Stimulated activated CD8-positive, alpha-beta memory T cell treated with anti-CD3 and anti-CD28 coated beads, Interleukin-2, amount 100 ng/mL, for 48 hours (primary cell): Measurements from ENCODE around the gene LRRC28.
"Not testable (repeated sequence)": the region's sequence is repeated elsewhere in the genome, so short reads cannot be mapped to it uniquely, and the experiment has no call there.

Source experiments
- DNase-seq, 2 donors: peaks; one replicate each; pipeline ENCODE4 v3.0.0-alpha.2; 2020; ENCODE audit warnings: low read depth in 2 of 2

LRRC28 gene

GRCh38 chr15:99393641-99394040 lies 142.4 kb downstream of the LRRC28 start:
- no peak for DNase-seq

DNA sequence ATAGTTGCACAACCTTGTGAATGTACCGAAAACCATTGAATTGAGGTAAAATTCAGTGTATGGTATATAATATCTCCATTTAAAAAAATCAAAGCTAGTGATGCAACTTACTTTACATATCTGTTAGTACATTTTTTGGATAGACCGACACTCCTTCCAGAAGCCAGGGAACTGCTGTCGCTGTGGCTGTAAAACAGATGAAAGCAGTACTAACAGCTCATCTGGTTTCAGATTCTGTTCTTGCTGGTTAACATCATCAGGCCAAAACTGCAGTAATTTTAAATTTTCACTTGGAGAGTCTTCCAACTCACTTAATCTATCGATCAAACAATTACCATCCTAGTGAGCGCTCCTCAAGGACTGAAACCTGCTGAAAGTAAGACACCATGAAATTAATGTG lies 145.1 kb downstream of the LRRC28 start:
- DNase-seq = no peak

DNA sequence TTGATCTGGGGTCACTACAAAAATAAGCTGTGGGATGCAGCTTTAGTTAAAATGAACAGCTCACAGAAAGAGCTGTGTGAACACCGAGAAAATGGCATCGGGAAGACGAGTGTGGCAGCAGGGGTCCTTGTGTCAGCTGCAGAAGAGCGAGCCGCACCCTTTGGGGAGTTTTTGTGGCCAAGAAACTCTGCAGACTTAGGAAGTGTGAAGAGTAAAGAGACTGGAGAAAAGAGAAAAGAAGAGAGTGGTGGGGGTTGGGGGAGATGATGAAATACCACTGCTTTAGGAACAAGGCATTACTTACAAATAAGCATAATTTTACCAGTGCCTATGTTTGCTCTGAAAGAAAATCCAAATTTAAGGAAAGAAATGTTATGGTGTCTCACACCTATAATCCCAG lies 147.8 kb downstream of the LRRC28 start:
- DNase-seq = no peak

- DNase-seq = no peak
Observed at GRCh38 chr15:99399618-99400017, 148.3 kb downstream of the LRRC28 start.

DNA sequence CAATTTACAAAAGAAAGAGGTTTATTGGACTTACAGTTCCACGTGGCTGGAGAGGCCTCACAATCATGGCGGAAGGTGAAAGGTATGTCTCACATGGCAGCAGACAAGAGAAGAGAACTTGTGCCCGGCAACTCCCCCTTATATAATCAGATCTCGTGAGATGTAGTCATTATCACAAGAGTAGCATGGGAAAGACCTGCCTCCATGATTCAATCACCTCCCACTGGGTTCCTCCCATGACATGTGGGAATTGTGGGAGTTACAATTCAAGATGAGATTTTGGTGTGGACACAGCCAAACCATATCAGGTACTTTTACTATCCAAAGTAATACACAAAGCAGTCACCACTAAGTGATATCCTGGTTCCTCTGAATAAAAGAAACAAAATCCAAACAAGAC lies 149.9 kb downstream of the LRRC28 start:
- not testable (repeated sequence) for DNase-seq

DNA sequence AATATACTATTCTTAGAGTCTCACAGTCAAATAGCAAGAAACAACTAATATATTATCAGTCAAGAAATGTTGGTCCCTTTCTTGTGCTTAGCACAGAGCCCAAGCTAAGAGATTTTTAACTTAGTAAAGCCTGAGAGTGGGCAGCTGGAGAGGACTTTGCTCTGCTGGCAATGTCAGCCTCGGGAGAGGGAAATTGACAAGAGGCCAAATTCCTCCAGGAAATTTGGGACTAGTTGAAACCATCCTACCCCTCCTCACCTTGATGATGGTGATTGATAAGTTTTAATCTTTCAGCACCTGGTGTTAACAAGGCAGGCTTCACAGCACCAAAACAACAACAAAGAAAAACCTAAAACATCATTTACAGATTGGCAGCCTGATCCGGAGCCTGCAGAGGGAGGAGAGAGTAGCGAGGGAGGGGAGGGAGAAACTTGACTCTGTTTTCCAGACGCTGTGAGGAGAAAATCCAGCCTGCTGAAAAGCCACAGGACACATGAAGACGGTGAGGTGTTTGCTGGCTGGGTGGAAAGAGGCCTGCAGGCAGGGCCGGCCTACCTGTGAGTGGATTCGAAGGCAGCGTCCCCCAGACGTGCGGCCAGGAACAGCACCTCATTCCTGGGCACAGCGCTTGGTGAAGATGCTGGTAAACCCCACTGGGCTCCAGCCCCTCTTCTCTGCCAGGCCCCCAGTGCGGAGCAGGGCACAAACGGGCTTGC lies 150.9 kb downstream of the LRRC28 start:
- no peak for DNase-seq

GRCh38 chr15:99403597-99403996 lies 152.3 kb downstream of the LRRC28 start:
- no peak for DNase-seq

- DNase-seq = no peak
Observed at GRCh38 chr15:99404454-99404853, 153.2 kb downstream of the LRRC28 start.

GRCh38 chr15:99406120-99406519 lies 154.8 kb downstream of the LRRC28 start:
- no peak for DNase-seq

GRCh38 chr15:99406716-99407487 lies 155.6 kb downstream of the LRRC28 start:
- no peak for DNase-seq

DNA sequence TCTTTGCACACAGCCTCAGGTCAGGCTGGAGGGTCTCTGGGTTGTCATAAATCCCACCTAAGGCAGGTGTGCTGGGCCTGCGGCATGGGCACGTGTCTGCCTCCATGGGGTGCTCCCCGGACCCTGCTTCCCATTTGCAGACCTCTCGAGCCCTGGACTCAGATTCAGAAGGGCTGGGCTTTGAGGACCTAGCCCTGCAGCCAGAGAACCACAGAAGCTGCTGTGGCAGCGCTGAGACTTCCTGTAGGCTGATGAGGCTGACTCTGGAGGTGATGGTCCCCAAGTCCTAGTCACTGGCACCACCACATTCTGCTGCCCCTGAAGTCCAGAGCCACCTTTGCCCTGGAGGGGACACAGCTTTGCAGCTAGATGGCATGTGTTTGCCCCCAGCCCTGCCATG lies 156.4 kb downstream of the LRRC28 start:
- no peak for DNase-seq

DNA sequence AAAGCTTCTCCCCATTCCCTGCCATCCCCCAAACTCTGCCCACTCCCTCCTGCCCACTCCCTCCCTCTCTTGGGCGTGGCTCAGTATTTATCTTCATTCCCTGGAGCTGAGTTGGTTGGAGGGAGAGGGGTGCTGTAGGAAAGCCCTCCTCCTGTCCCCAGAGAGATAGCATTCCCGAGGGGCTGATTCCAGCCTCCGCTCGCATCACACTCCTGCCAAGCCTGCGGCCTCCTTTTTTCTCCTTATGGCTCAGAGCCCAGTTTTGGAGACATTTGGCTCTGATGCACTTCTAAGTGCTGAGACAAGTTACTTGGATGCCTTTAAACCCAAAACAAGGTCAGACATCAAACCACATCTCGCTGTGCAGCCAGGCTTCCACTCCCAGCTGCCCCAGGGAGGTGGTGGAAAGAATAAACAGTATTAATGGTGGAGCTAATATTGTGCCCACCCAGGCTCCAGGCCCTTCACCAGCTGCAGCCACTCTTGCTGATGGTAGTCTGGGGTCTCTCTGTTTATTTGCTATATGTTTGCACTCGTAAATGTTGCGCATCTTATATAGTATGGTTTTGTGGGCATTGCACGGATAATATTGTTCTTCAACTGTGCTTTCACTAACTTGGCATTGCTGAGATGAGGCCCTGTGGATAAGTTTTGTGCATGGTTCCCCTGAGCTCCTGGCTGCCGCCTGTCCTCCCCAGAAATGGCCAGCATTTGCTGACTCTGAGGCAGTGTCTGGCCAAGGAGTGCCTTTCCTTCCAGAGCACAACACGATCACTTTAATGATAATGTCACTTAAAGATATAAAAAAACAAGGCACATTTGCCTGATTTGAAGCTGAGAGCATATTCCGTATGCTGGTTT lies 157.2 kb downstream of the LRRC28 start:
- DNase-seq = no peak

DNA sequence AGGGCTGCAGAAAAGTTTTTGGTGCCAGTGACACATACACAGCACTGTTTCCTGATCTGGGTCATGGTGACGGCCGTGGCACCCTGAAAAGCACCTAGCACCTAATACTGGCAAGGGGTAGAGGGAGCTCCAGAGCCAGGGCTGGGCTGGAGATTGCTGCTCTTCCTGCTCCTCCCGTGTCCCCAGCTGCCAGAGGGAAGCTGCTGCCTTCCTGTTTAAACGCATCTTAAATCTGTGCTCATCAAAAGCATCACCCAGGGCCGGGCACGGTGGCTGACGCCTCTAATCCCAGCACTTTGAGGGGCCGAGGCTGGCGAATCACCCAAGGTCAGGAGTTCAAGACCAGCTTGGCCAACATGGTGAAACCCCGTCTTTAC lies 157.8 kb downstream of the LRRC28 start:
- DNase-seq = no peak

GRCh38 chr15:99409560-99409959 lies 158.3 kb downstream of the LRRC28 start:
- DNase-seq = no peak

DNA sequence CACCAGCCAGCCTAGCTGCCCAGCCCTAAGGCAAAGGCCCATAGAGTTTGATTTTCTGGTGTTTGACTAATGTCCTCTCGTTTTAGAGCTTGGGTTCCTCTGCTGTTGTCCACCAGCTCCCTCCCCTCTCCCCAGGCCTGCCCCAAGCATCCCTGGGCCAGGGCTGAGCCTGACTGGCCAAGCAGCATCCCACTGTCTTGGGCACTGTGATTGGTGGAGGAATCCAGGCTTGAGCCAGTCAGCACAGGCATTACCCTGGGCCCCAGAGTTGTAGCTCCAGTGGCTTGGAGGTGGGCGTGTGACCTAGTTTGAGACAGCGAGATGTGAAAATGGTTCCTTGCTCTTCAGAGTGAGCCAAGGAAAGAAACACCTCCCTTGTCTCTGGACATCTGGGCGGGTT lies 159.2 kb downstream of the LRRC28 start:
- no peak for DNase-seq

DNA sequence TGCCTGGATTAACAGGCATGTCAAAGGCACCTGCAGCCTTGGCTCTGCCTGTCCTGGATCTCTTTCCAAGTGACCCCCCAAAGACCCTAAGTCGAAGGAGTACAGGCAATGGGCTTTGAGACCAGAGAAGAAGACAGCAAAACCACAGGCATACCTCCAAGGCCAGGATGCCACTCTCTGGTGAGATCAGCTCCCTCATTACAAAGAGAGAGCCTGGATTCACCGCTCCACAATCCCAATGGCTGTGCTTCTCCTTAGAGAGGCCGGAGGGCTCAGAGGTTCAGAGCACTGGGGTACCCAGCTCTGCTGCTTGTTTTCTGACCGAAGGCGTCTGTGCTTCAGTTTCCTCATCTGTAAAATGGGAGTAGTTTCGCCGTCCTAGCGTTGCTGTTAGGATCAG lies 160.0 kb downstream of the LRRC28 start:
- DNase-seq = no peak

DNA sequence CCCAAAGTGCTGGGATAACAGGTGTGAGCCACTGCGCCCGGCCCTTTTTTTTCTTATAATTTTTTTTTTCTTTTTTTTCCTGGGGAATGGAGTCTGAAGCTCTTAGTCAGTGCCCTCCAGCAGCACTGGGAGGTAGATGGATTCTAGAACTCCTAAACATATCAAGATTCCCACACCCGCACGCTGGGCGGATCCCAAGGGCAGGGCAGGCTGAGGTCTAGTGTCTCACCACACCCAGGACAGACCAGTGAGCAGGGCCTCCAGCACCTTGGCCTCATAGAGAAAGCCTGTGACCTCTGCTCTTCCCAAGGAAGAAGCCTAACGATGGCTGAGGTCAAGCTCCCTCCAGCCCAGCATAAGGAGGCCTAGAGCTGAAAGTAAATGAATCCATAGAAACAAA lies 160.8 kb downstream of the LRRC28 start:
- no peak for DNase-seq

DNA sequence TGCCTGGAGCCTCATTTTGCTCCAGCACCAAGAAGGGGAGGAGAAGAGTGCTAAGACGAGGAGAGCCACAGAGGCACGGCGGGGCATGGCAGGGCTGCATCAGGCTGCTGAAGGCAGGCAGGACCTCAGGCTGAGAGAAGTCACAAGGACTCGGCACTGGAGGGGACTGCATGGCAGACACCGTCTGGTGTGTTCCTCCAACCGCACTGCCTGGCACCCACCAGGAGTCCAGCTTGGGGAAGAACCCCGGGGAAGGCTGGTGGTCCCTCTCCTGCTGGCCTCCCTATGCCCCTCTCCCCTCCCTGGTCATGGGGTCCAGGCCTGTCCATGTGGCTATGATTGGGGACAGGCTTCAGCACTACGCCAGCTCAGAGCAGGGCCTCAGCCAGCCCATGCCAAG lies 161.3 kb downstream of the LRRC28 start:
- DNase-seq = no peak

DNA sequence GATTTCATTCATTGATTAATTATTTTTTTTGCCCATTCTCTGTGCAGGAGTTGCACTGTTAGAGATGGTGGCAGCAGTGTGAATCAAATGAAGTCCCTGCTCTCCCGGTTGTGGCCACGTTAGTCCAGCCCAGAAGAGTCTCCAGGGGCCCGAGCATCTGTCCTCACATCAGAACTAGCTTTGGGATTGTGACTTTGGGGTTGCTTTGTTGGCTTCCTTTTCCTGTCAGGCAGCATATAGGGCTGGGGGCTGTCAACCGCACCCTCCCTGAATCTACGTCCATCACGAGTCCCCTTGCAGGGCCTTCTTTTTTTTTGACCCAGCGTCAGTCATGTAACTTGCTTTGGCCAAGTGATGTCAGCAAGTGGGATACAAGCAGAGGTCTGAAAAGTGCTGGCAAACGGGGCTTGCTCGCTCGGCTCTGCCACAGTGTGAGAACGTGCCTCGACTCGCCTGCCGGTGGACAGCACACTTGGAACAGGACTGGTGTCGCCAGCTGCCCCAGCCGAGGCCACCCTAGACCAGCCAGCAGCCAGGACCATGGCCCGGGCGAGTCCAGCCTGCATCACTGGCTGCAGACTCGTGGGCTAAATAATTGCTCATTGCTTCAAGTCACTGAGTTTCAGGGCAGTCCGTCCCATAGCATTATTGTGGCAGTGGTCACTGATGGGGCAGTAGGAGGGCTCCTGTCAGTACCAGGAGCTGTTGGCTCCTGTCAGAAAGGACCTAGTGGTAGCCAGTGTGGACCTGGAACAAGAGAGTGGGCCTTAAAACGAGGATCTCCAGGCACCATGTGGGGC lies 162.9 kb downstream of the LRRC28 start:
- no peak for DNase-seq

- DNase-seq = no peak
Observed at GRCh38 chr15:99414755-99415731, 163.8 kb downstream of the LRRC28 start.
